ENCODE measurements around the gene PLCB1.

PLCB1 gene

DNA sequence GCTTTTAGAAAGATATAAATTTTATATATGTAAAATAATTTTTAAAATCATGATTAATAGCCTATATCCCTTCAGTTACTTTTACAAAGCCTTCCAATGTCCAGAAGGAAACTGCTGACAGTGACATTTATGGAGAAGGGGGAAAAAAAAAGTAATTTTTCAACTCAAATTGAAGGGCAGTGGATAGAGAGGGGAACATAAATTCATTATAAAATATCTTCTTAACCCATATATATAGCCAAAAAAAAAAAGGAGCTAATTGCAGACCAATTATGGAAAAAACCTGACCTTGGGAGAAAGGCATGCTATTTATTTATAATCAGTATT lies 392.9 kb downstream of the PLCB1 start:
- no peak for TF ChIP-seq POLR2A (IDR thresholded peaks at IDR 0.05; ENCODE audit: low read length)
- no peak for TF ChIP-seq GATA1 (IDR thresholded peaks at IDR 0.05; ENCODE audit: low read depth, low read length)

GRCh38 chr20:8526610-8527009 lies 394.5 kb downstream of the PLCB1 start:
- no peak for DNase-seq
- TF ChIP-seq POLR2A (IDR thresholded peaks at IDR 0.05; ENCODE audit: low read length) (no peak), GATA1 (IDR thresholded peaks at IDR 0.05; ENCODE audit: low read depth, low read length) (no peak)

More for the DNA sequence above, 392.9 kb downstream of the PLCB1 start:
- no peak for DNase-seq

GRCh38 chr20:8527998-8528723 lies 396.1 kb downstream of the PLCB1 start:
- peak in 1 of 2 experiments; percentile 12 for DNase-seq

DNA sequence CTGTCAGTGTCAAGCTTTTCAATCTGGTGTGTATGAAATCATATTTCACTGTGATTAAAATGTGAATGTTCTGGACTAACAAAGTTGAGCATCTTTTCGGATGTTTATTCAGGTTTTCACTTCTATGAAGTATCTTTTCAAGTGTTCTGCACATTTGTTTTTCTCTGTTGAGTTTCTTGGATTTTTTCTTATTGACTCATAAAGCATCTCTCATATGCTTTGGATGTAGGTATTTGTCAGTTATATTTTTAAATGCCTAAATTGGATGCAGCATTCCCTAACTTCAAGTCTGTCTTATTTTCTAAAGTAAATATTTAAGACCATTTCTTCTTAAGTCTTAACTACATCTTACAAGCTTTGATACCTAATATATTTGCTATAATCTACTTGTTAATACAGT lies 398.0 kb downstream of the PLCB1 start:
- TF ChIP-seq POLR2A (IDR thresholded peaks at IDR 0.05; ENCODE audit: low read length), result no peak
- no peak for TF ChIP-seq GATA1 (IDR thresholded peaks at IDR 0.05; ENCODE audit: low read depth, low read length)
- DNase-seq, result no peak

More at GRCh38 chr20:8527998-8528723, 396.1 kb downstream of the PLCB1 start:
- TF ChIP-seq POLR2A (IDR thresholded peaks at IDR 0.05; ENCODE audit: low read length) (no peak), GATA1 (IDR thresholded peaks at IDR 0.05; ENCODE audit: low read depth, low read length) (no peak)

DNA sequence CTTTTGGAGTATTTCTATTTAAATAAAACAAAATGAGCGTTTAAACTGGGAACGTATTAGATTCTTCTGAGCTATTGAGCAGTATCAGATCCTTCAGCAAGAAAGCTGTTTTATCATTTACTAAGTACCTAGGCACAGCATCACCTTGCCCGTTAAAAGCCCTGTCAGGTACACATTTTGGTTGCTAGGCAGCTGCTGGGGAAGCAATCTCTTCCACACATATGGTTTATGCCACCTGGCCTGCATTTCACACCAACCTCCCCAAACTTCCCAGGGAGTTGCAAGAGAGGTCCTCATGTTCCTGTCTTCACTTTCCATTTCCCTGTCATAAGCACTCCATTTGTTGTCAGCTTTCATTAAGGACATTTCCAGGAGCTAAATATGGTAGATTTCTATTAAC lies 400.1 kb downstream of the PLCB1 start:
- TF ChIP-seq GATA1 (IDR thresholded peaks at IDR 0.05; ENCODE audit: low read depth, low read length) (no peak), POLR2A (IDR thresholded peaks at IDR 0.05; ENCODE audit: low read length) (no peak)
- no peak for DNase-seq

GRCh38 chr20:8534368-8535160 lies 402.5 kb downstream of the PLCB1 start:
- no peak for DNase-seq
- no peak for TF ChIP-seq GATA1 (IDR thresholded peaks at IDR 0.05; ENCODE audit: low read depth, low read length)
- TF ChIP-seq POLR2A (IDR thresholded peaks at IDR 0.05; ENCODE audit: low read length), result no peak

- DNase-seq, result no peak
- TF ChIP-seq GATA1 (IDR thresholded peaks at IDR 0.05; ENCODE audit: low read depth, low read length) (no peak), POLR2A (IDR thresholded peaks at IDR 0.05; ENCODE audit: low read length) (no peak)
Measured at GRCh38 chr20:8535403-8536261, 403.6 kb downstream of the PLCB1 start.

GRCh38 chr20:8536262-8536618 lies 404.2 kb downstream of the PLCB1 start:
- TF ChIP-seq GATA1 (IDR thresholded peaks at IDR 0.05; ENCODE audit: low read depth, low read length), result no peak
- no peak for TF ChIP-seq POLR2A (IDR thresholded peaks at IDR 0.05; ENCODE audit: low read length)
- no peak for DNase-seq

- TF ChIP-seq POLR2A (IDR thresholded peaks at IDR 0.05; ENCODE audit: low read length), result no peak
- TF ChIP-seq GATA1 (IDR thresholded peaks at IDR 0.05; ENCODE audit: low read depth, low read length), result no peak
- DNase-seq, result no peak
Measured at GRCh38 chr20:8540466-8540865, 408.4 kb downstream of the PLCB1 start.

GRCh38 chr20:8542110-8542486 lies 410.0 kb downstream of the PLCB1 start:
- DNase-seq, result no peak
- no peak for TF ChIP-seq GATA1 (IDR thresholded peaks at IDR 0.05; ENCODE audit: low read depth, low read length)
- TF ChIP-seq POLR2A (IDR thresholded peaks at IDR 0.05; ENCODE audit: low read length), result no peak

DNA sequence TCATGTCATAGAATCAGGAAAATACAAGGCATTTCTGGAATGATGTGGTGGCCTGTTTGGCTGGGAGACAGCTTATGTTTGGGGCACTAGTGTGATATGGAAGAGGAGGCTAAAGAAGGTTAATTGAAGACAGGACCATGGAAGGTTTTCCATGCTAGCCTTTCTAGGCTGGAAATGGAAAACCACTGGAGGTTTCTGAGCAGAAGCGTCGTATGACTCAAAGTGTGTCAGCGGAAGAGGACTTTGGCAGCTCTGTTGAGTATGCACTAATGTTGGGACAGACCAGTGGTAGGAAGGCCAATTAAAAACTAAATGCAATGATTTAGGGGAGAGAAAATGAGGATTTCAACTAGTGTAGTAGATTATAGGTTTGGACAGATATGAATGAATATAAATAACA lies 413.1 kb downstream of the PLCB1 start:
- no peak for DNase-seq
- TF ChIP-seq POLR2A (IDR thresholded peaks at IDR 0.05; ENCODE audit: low read length), result no peak
- TF ChIP-seq GATA1 (IDR thresholded peaks at IDR 0.05; ENCODE audit: low read depth, low read length), result no peak

GRCh38 chr20:8547035-8547650 lies 415.1 kb downstream of the PLCB1 start:
- no peak for DNase-seq
- TF ChIP-seq GATA1 (IDR thresholded peaks at IDR 0.05; ENCODE audit: low read depth, low read length) (no peak), POLR2A (IDR thresholded peaks at IDR 0.05; ENCODE audit: low read length) (no peak)

- no peak for DNase-seq
- TF ChIP-seq POLR2A (IDR thresholded peaks at IDR 0.05; ENCODE audit: low read length) (no peak), GATA1 (IDR thresholded peaks at IDR 0.05; ENCODE audit: low read depth, low read length) (no peak)
Measured at GRCh38 chr20:8547968-8548588, 416.0 kb downstream of the PLCB1 start.
